GM10266 (cell line): ENCODE measurements around the gene GAB1.

ENCODE experiments used
- DNase-seq: peaks from one replicate; pipeline ENCODE4 v3.0.0; 2012; ENCODE audit errors: extremely low spot score
- TF ChIP-seq, protein P1 (sequence below): IDR thresholded peaks from 2 replicates; pipeline ENCODE4 v1.5.1; 2012; ENCODE audit warnings: mild to moderate bottlenecking, low read depth; ENCODE audit not compliant: control insufficient read depth, insufficient read depth; ENCODE audit errors: missing control alignments

The GAB1 gene

DNA sequence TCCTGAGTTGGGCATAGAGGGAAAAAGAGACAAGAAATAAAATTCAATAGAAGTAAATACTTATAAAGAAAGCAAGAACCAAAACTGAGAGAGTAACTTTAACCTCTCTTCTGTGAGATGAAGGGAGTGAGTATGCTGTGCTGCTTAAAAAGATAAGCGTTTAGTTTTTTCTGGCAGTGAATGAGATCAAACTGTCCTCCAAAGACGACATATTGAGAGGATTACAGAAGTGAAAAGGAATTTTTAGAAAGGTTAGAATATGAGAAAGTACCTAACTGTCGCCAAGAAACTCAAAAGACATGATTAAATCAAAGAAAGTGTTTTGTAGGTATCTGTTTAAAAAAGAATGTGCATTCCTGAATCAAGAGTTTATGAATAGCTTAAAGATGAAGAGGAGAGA is 16.0 kb downstream of the GAB1 start:
- TF ChIP-seq, protein P1, sequence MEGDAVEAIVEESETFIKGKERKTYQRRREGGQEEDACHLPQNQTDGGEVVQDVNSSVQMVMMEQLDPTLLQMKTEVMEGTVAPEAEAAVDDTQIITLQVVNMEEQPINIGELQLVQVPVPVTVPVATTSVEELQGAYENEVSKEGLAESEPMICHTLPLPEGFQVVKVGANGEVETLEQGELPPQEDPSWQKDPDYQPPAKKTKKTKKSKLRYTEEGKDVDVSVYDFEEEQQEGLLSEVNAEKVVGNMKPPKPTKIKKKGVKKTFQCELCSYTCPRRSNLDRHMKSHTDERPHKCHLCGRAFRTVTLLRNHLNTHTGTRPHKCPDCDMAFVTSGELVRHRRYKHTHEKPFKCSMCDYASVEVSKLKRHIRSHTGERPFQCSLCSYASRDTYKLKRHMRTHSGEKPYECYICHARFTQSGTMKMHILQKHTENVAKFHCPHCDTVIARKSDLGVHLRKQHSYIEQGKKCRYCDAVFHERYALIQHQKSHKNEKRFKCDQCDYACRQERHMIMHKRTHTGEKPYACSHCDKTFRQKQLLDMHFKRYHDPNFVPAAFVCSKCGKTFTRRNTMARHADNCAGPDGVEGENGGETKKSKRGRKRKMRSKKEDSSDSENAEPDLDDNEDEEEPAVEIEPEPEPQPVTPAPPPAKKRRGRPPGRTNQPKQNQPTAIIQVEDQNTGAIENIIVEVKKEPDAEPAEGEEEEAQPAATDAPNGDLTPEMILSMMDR: no peak
- DNase-seq: no peak

DNA sequence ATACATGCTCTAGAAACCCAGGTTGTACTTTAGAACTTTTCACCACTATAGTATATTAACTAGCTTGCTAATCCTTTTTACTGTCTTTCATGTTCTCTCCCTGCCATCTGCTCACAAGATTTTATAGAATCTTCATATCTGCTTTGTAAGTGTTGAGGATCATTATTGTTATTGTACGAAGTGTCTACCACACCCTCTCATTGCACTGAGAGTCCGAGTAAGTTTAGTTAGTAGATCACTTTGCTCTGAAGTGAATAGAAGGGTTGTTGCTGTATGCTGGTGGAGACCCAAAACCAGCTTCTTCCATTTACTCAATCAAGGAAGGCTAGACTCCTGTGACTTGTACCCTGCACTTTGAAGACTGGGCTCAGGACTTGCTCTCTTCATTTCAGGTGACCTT is 17.1 kb downstream of the GAB1 start:
- TF ChIP-seq, protein P1: no peak
- DNase-seq: no peak

DNA sequence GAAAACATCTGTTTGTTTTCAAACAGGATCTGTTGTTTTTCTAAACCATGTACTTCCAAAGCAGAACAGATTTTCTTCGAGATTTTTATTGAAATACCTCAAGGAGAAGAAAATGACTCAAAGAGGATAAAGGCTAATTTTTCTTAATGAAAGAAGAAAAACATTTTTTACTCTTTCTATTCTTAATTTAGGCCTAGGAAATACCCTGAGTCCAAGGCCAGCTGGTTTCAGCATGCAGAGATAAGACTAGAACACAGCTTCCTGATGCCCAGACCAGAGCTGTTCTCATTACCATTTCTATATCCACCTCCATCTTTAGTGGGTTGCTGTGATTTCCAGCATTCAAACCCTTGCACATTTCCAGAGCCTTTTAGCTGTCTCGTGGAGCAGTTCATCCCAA is 18.3 kb downstream of the GAB1 start:
- TF ChIP-seq, protein P1: no peak
- DNase-seq: no peak

DNA sequence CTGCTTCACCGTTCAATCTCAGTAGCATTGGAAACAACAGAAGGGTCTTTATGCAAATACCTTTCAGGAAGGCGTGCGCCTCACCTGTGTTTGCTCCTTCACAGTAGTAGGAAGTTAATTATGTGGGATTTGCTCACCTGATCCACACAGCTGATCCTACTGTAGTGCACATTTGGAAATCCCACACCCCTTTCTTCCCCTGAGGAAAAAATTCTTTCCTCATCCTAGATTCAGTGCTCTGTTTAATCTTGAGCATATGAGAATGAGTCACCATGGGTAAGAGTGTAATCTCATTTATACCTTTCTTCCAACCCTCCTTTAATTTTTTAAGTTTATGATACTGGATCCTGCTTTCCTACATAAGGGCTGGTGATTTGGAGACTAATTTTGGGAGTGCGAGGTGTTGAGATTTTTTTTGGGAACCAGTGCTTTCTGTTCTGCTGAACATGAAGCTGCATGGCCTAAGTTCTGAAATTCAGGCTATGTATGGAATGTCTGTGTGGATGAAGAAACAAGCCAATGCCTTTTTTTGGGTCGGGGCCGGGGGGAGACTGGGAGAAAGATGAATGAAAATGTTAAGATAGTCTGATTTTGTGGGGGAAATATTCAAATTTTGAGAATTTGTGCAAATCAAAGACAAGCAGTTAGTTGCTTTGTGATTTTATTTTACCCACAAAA is 19.0 kb downstream of the GAB1 start:
- DNase-seq: no peak
- TF ChIP-seq, protein P1: no peak

DNA sequence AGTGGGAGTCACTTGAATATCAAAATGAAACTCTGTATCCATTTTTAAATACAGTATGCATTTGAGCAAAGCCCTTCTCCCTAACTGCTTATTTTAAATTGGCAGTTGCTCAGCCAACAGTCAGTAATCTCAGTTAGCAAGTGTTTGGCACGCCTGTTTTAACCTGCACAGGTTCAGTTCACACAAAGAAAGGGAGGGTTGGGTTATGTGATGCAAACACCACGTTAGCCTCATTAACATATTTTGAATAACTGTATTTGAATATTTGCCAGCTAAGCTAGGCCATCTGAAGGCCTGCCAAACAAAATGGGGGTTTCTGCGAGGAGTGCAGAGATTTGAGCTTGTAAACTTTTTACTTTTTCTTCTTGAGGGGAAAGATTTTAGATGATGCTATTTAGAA is 19.8 kb downstream of the GAB1 start:
- DNase-seq: no peak
- TF ChIP-seq, protein P1: no peak

DNA sequence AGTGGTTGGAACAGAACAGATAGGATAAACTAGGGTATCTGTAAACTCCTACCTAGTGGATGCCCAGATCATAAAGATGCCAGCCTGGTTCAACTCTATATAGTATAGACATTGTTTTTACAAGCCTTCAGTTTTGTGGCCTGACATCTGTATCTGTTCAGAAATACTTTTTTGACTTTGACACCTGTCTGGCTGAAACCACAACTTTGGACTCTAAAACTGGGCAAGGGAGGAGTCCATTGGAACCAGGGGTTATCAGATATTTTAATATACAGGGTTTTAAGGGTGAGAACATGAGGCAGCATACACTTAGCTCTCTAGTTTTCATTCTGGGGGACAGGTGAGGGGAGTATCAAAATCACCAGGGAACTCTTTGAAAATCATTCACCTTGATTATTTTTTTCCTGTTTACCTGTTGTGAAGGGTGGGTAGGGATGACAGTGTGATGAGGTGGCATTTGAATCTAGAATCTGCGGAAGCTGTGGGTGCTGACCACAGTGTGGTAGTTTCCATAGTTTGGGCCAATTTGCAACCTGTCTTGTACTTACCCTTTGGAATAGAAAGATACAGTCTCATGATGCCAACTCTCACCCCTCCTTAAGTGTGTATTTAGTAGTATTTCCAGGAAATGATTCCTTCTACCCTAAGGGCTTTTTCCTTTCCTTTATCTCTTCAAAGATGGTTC is 20.6 kb downstream of the GAB1 start:
- no peak for DNase-seq
- TF ChIP-seq, protein P1: no peak

DNA sequence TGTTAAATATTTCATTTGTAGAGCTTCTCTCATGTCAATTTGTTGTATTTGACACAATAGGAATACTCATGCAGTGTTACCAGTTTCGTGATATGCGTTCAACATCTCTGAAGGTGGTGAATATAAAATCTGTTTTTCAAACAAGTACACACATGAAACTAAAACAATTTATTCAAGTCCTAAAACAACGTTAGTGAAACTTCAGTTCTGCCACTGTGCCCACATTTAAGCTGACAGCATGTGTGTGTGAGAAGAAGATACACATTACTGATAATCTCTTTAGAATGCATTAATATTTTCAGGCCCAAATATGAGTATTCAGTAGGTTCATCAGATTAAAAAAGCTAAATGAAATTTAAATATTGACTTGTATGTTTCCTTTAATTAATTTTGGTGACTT is 21.7 kb downstream of the GAB1 start:
- TF ChIP-seq, protein P1: no peak
- no peak for DNase-seq
